A549 (cell line): ENCODE measurements around the gene PCGF1.
A peak's percentile ranks its signal among the peaks of the same experiment; 100 is the strongest.

Experiments used
- CEBPB ChIP-seq, 2 experiments: fragments of >200 bp in 1 of 2; sonication (Bioruptor Twin) in 1 of 2; formaldehyde crosslinking in 1 of 2; IDR thresholded peaks; 2 replicates each; pipeline ENCODE4 v1.6.1; 2012 to 2016
- CHD4 ChIP-seq: fragments of 200-600 bp; sonication (generic); IDR thresholded peaks from 2 replicates; pipeline ENCODE4 v1.6.1; 2016; ENCODE audit warnings: antibody characterized with exemption, mild to moderate bottlenecking, borderline replicate concordance
- EP300 ChIP-seq, 2 experiments: fragments of >200 bp; sonication (Bioruptor Twin); formaldehyde crosslinking; IDR thresholded peaks; 2 replicates in 1 of 2; 3 replicates in 1 of 2; pipeline ENCODE4 v1.6.1; 2016 to 2017
- MYC ChIP-seq: IDR thresholded peaks from 2 replicates; pipeline ENCODE4 v1.6.1; 2012; ENCODE audit warnings: mild to moderate bottlenecking, inconsistent platforms, low read length, improper control_type of control experiment, borderline replicate concordance
- NFE2L2 ChIP-seq: fragments of 150-350 bp; conservative IDR thresholded peaks from 2 replicates; pipeline ENCODE4 v1.6.1; 2014; ENCODE audit warnings: low read length
- POLR2A ChIP-seq: IDR thresholded peaks from 2 replicates; pipeline ENCODE4 v1.6.1; 2012; ENCODE audit warnings: mild to moderate bottlenecking, low read length
- SMC3 ChIP-seq: fragments of >200 bp; sonication (Bioruptor Twin); formaldehyde crosslinking; IDR thresholded peaks from 3 replicates; pipeline ENCODE4 v1.6.1; 2018; ENCODE audit warnings: inconsistent platforms
- ZFP36 ChIP-seq: fragments of 450-650 bp; IDR thresholded peaks from 2 replicates; pipeline ENCODE4 v1.6.1; 2014; ENCODE audit warnings: borderline replicate concordance; ENCODE audit not compliant: partially characterized antibody
- TF ChIP-seq, protein P1 (sequence below): fragments of >200 bp; sonication (Bioruptor Twin); formaldehyde crosslinking; IDR thresholded peaks from 3 replicates; pipeline ENCODE4 v1.5.1; 2016
- TF ChIP-seq, protein P2 (sequence below): fragments of 450-650 bp; IDR thresholded peaks from 2 replicates; pipeline ENCODE4 v1.6.1; 2014; ENCODE audit warnings: antibody characterized with exemption

- TF ChIP-seq EP300 (IDR thresholded peaks at IDR 0.05) (no peak), MYC (peak; percentile 32; the same call in 1 of the 2 replicates), SMC3 (no peak), NFE2L2 (no peak), CHD4 (no peak), CEBPB (IDR thresholded peaks at IDR 0.05) (no peak), POLR2A (peak; percentile 86), ZFP36 (no peak)
- TF ChIP-seq, protein P1, sequence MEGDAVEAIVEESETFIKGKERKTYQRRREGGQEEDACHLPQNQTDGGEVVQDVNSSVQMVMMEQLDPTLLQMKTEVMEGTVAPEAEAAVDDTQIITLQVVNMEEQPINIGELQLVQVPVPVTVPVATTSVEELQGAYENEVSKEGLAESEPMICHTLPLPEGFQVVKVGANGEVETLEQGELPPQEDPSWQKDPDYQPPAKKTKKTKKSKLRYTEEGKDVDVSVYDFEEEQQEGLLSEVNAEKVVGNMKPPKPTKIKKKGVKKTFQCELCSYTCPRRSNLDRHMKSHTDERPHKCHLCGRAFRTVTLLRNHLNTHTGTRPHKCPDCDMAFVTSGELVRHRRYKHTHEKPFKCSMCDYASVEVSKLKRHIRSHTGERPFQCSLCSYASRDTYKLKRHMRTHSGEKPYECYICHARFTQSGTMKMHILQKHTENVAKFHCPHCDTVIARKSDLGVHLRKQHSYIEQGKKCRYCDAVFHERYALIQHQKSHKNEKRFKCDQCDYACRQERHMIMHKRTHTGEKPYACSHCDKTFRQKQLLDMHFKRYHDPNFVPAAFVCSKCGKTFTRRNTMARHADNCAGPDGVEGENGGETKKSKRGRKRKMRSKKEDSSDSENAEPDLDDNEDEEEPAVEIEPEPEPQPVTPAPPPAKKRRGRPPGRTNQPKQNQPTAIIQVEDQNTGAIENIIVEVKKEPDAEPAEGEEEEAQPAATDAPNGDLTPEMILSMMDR = no peak; the same call in 2 of the 3 replicates
- TF ChIP-seq, protein P2, sequence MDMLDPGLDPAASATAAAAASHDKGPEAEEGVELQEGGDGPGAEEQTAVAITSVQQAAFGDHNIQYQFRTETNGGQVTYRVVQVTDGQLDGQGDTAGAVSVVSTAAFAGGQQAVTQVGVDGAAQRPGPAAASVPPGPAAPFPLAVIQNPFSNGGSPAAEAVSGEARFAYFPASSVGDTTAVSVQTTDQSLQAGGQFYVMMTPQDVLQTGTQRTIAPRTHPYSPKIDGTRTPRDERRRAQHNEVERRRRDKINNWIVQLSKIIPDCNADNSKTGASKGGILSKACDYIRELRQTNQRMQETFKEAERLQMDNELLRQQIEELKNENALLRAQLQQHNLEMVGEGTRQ = no peak
Measured at GRCh38 chr2:74529357-74530238, 22.1 kb upstream of the PCGF1 start, which contains the start of the genes AUP1 and HTRA2.
